ENCODE results near the gene CSNK1D. TPM values are rescaled to one million over a fixed set of nuclear protein-coding genes. Genes with fewer than 3 reads are reported as not detected.

Gene CSNK1D
- total and polyA plus RNA-seq, 4 donors = 72.7 to 160 (median 123) TPM

GRCh38 chr17:82304826-82305726 lies 31.6 kb upstream of the CSNK1D start:
- H3K4me1 ChIP-seq (ENCODE audit: control insufficient read depth in 5 of 5, insufficient read depth in 5 of 5, low read length in 5 of 5) = peaks cover 0 to 11% (median 0%) of the 10 kb centered on the region in 5 donors
- no peaks in the 10 kb centered on the region for H3K36me3 ChIP-seq (ENCODE audit: control insufficient read depth in 4 of 4, insufficient read depth in 4 of 4, low read length in 4 of 4)
- no peak for TF ChIP-seq CTCF (IDR thresholded peaks at IDR 0.05; ENCODE audit: control extremely low read depth, extremely low read depth)
- no peak overlapping the region for H3K4me3 ChIP-seq
- H3K9me3 ChIP-seq (ENCODE audit: control insufficient read depth in 4 of 4, insufficient read depth in 3 of 4, low read length in 3 of 4) = no peaks in the 10 kb centered on the region
- no peak overlapping the region for H3K9ac ChIP-seq (ENCODE audit: insufficient read depth in 1 of 2, low read length in 2 of 2)
- DNase-seq (no peak), ATAC-seq (ENCODE audit: insufficient read depth, low FRiP score) (no peak)
- no peaks in the 10 kb centered on the region for H3K27me3 ChIP-seq (ENCODE audit: control insufficient read depth in 3 of 3, insufficient read depth in 3 of 3, low read length in 2 of 3)
- no peak overlapping the region for H3K27ac ChIP-seq (ENCODE audit: low read depth in 1 of 2, low read length in 1 of 2)
- WGBS, 2 donors = 80 to 83% methylated on average over 23 of the region's 23 CpGs

GRCh38 chr17:82303944-82304808 lies 30.7 kb upstream of the CSNK1D start:
- peak; percentile 59 to 72 (median 66) for DNase-seq
- no peak for ATAC-seq (ENCODE audit: insufficient read depth, low FRiP score)

More at GRCh38 chr17:82303944-82304808, 30.7 kb upstream of the CSNK1D start:
- H3K4me3 ChIP-seq = no peak overlapping the region
- no peaks in the 10 kb centered on the region for H3K9me3 ChIP-seq (ENCODE audit: control insufficient read depth in 4 of 4, insufficient read depth in 3 of 4, low read length in 3 of 4)
- no peak overlapping the region for H3K27ac ChIP-seq (ENCODE audit: low read depth in 1 of 2, low read length in 1 of 2)
- H3K36me3 ChIP-seq (ENCODE audit: control insufficient read depth in 4 of 4, insufficient read depth in 4 of 4, low read length in 4 of 4) = no peaks in the 10 kb centered on the region
- no peaks in the 10 kb centered on the region for H3K27me3 ChIP-seq (ENCODE audit: control insufficient read depth in 3 of 3, insufficient read depth in 3 of 3, low read length in 2 of 3)
- TF ChIP-seq CTCF (IDR thresholded peaks at IDR 0.05; ENCODE audit: control extremely low read depth, extremely low read depth) = no peak
- H3K9ac ChIP-seq (ENCODE audit: insufficient read depth in 1 of 2, low read length in 2 of 2) = no peak overlapping the region
- 68 to 79% methylated on average over 26 of the region's 26 CpGs for WGBS, 2 donors
- H3K4me1 ChIP-seq (ENCODE audit: control insufficient read depth in 5 of 5, insufficient read depth in 5 of 5, low read length in 5 of 5) = peaks cover 0 to 11% (median 0%) of the 10 kb centered on the region in 5 donors
